Karpas-422 (cell line): Measurements from ENCODE around the gene RGS10. TPM values are rescaled to one million over a fixed set of nuclear protein-coding genes. Genes with fewer than 3 reads are reported as not detected.

ENCODE experiments used
- DNase-seq: peaks from one replicate; pipeline ENCODE4 v3.0.0-alpha.2; 2015
- H2AFZ ChIP-seq: fragments of 200-600 bp; sonication (generic); 2 replicates; pipeline ENCODE4 v1.6.1; 2014; ENCODE audit warnings: antibody characterized with exemption, low read length, mixed read lengths
- H3K27ac ChIP-seq: fragments of 200-600 bp; sonication (generic); 2 replicates; pipeline ENCODE4 v1.5.1; 2014; ENCODE audit warnings: mild to moderate bottlenecking, low read length, moderate library complexity
- H3K27me3 ChIP-seq: fragments of 200-600 bp; sonication (generic); 2 replicates; pipeline ENCODE4 v1.6.1; 2014; ENCODE audit warnings: low read length, mixed read lengths
- H3K36me3 ChIP-seq: fragments of 200-600 bp; sonication (generic); 2 replicates; pipeline ENCODE4 v1.6.1; 2014; ENCODE audit warnings: low read length, mixed read lengths; ENCODE audit not compliant: insufficient read depth
- H3K4me1 ChIP-seq: fragments of 200-600 bp; sonication (generic); 2 replicates; pipeline ENCODE4 v1.6.1; 2014; ENCODE audit warnings: mild to moderate bottlenecking, low read length, mixed read lengths
- H3K4me2 ChIP-seq: fragments of 200-600 bp; sonication (generic); 2 replicates; pipeline ENCODE4 v1.6.1; 2014; ENCODE audit warnings: low read length, low read depth, mild to moderate bottlenecking; ENCODE audit not compliant: poor library complexity, severe bottlenecking
- H3K4me3 ChIP-seq: fragments of 200-600 bp; sonication (generic); 2 replicates; pipeline ENCODE4 v1.5.1; 2014; ENCODE audit warnings: mild to moderate bottlenecking, antibody characterized with exemption, low read length, mixed read lengths
- H3K79me2 ChIP-seq: fragments of 200-600 bp; sonication (generic); 2 replicates; pipeline ENCODE4 v1.6.1; 2014; ENCODE audit warnings: mild to moderate bottlenecking, low read length, mixed read lengths
- H3K9ac ChIP-seq: fragments of 200-600 bp; sonication (generic); 2 replicates; pipeline ENCODE4 v1.6.0; 2014; ENCODE audit warnings: low read length
- H3K9me2 ChIP-seq: fragments of 200-600 bp; sonication (generic), shearing (Covaris generic); replicated peaks from 2 replicates; pipeline ENCODE4 v1.6.0; 2014; ENCODE audit warnings: mild to moderate bottlenecking, low read length, moderate library complexity; ENCODE audit not compliant: insufficient read depth
- H3K9me3 ChIP-seq: fragments of 300-700, 200-600 bp; sonication (generic); 2 replicates; pipeline ENCODE4 v1.6.1; 2014; ENCODE audit warnings: low read length, mixed read lengths
- H4K20me1 ChIP-seq: fragments of 200-600 bp; sonication (generic); 2 replicates; pipeline ENCODE4 v1.6.1; 2014; ENCODE audit warnings: mild to moderate bottlenecking, antibody characterized with exemption, low read length, low read depth; ENCODE audit not compliant: insufficient read depth
- total RNA-seq: library from RNA; depleted of rRNA; stranded (reverse); fragments of >200 nt; shearing (Covaris generic); gene quantifications from 2 replicates; pipeline ENCODE4 v1.2.3, GENCODE V29; 2014; ENCODE audit warnings: low replicate concordance

Gene RGS10
- total RNA-seq, 1 experiment from 2014 or later: 78.0 TPM

DNA sequence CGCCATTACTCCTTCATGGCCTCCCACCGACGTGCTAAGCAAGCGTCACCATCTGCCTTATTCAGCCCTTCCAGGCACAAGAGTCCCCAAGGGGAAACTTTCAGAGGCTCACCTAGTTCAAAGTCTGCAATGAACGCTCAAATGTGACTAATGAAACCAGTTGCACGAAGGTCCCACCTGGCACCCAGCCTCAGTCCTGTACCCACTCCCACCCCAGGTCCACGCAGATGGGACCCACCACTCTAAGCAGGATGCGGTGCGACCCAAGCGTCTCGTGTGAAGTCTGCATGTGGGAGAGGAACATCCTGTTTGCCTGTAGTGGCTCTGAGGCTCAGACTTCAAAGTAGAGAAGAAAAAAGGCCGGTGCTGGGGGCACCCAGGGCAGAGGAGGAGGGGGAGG lies 40.3 kb downstream of the RGS10 start:
- no peak for DNase-seq
- Histone ChIP-seq H3K4me2 (no peak overlapping the region), H2AFZ (no peak overlapping the region), H3K4me1 (no peaks in the 10 kb centered on the region), H3K79me2 (no peaks in the 10 kb centered on the region), H4K20me1 (no peaks in the 10 kb centered on the region), H3K36me3 (no peaks in the 10 kb centered on the region), H3K9ac (no peak overlapping the region), H3K9me2 (no peaks in the 10 kb centered on the region), H3K9me3 (no peaks in the 10 kb centered on the region), H3K4me3 (no peak overlapping the region), H3K27ac (no peak overlapping the region), H3K27me3 (no peaks in the 10 kb centered on the region)

DNA sequence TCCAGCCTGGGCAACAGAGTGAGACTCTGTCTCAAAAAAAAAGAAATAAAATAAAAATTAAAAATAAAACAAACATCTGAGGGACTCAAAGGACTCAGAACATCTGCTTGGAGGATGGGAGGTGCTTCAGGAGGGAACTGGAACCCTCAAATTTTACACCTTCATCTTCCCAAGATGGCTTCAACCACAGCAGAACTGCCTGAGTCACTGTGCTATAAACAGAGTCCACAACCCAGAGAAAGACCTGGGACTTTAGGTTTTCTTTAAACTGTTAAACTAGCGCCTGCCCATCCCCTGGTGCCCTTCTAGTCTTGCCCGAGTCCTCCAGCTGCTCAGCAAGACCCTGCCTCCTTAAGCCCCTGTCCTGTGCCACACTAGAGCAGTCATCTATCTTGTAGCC lies 40.8 kb downstream of the RGS10 start:
- H3K36me3 ChIP-seq: no peaks in the 10 kb centered on the region
- no peaks in the 10 kb centered on the region for H4K20me1 ChIP-seq
- no peak for DNase-seq
- H3K9me3 ChIP-seq: no peaks in the 10 kb centered on the region
- H3K4me2 ChIP-seq: no peak overlapping the region
- no peaks in the 10 kb centered on the region for H3K79me2 ChIP-seq
- H3K9ac ChIP-seq: no peak overlapping the region
- H3K27ac ChIP-seq: no peak overlapping the region
- H3K4me3 ChIP-seq: no peak overlapping the region
- H3K4me1 ChIP-seq: no peaks in the 10 kb centered on the region
- no peak overlapping the region for H2AFZ ChIP-seq
- no peaks in the 10 kb centered on the region for H3K9me2 ChIP-seq
- no peaks in the 10 kb centered on the region for H3K27me3 ChIP-seq

GRCh38 chr10:119500821-119501220 lies 41.7 kb downstream of the RGS10 start:
- DNase-seq: no peak
- Histone ChIP-seq H3K36me3 (no peaks in the 10 kb centered on the region), H3K9ac (no peak overlapping the region), H3K4me3 (no peak overlapping the region), H2AFZ (no peak overlapping the region), H3K4me1 (no peaks in the 10 kb centered on the region), H4K20me1 (no peaks in the 10 kb centered on the region), H3K79me2 (no peaks in the 10 kb centered on the region), H3K9me2 (no peaks in the 10 kb centered on the region), H3K27ac (no peak overlapping the region), H3K27me3 (no peaks in the 10 kb centered on the region), H3K9me3 (no peaks in the 10 kb centered on the region), H3K4me2 (no peak overlapping the region)

DNA sequence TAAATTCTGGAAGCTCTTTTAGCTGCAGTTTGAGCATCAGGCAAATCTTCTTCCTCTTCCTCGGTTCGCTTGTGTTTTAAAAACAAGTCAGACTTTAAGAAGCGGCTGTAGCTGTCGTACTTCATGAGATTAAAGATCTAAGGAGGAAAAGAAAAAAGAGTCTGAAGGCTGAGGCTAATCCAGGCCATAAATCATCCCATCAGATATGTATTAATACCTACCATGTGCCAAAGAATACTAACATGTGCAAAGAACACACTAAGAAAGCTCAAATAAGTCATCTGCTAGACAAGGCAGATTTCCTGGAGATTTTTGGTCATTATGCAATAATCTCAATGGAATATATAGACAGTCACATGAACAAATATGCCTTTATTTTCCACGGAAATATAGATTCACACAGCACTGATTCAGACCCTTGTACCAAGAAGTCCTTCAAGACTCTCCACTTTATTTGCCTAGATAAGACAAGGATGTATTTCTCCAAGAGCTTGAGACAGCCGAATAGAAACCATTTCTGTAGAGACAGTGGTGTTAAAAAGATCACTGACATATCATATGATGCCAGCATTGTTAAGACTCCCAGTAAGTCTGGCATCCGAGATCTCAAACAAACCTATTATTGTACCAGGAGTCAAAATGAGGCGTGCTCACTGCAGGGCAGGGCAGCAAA lies 42.3 kb downstream of the RGS10 start:
- Histone ChIP-seq H3K4me3 (no peak overlapping the region), H3K27ac (no peak overlapping the region), H3K27me3 (no peaks in the 10 kb centered on the region), H3K9ac (no peak overlapping the region), H3K36me3 (no peaks in the 10 kb centered on the region), H3K4me1 (no peaks in the 10 kb centered on the region), H3K9me2 (no peaks in the 10 kb centered on the region), H4K20me1 (no peaks in the 10 kb centered on the region), H3K9me3 (no peaks in the 10 kb centered on the region), H3K4me2 (no peak overlapping the region), H2AFZ (no peak overlapping the region), H3K79me2 (no peaks in the 10 kb centered on the region)
- no peak for DNase-seq

DNA sequence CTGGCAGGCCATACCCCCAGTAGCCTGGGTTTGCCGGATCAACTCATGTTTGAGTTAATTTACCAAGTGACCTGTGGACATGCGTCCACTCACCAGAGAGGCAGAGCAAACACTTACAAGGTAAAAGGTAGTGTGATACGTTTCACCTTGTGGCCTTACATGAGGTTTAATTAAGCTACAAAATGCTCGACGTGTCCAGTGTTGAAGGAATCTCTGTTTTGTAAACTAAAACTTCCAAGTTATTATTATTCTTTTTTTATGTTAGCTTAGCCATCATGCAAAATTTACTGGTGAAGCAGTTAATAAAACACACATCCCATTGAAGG lies 42.9 kb downstream of the RGS10 start:
- Histone ChIP-seq H3K4me3 (no peak overlapping the region), H3K36me3 (no peaks in the 10 kb centered on the region), H3K9ac (no peak overlapping the region), H4K20me1 (no peaks in the 10 kb centered on the region), H3K79me2 (no peaks in the 10 kb centered on the region), H3K9me3 (no peaks in the 10 kb centered on the region), H2AFZ (no peak overlapping the region), H3K4me1 (no peaks in the 10 kb centered on the region), H3K9me2 (no peaks in the 10 kb centered on the region), H3K27ac (no peak overlapping the region), H3K27me3 (no peaks in the 10 kb centered on the region), H3K4me2 (no peak overlapping the region)
- DNase-seq: no peak

GRCh38 chr10:119498889-119499676 lies 43.4 kb downstream of the RGS10 start:
- DNase-seq: no peak
- H3K9ac ChIP-seq: no peak overlapping the region
- no peaks in the 10 kb centered on the region for H3K79me2 ChIP-seq
- H3K9me2 ChIP-seq: no peaks in the 10 kb centered on the region
- H3K36me3 ChIP-seq: no peaks in the 10 kb centered on the region
- no peak overlapping the region for H3K27ac ChIP-seq
- H4K20me1 ChIP-seq: no peaks in the 10 kb centered on the region
- H2AFZ ChIP-seq: no peak overlapping the region
- no peaks in the 10 kb centered on the region for H3K9me3 ChIP-seq
- no peaks in the 10 kb centered on the region for H3K27me3 ChIP-seq
- no peaks in the 10 kb centered on the region for H3K4me1 ChIP-seq
- H3K4me3 ChIP-seq: no peak overlapping the region
- no peak overlapping the region for H3K4me2 ChIP-seq

- Histone ChIP-seq H4K20me1 (no peaks in the 10 kb centered on the region), H3K9ac (no peak overlapping the region), H3K36me3 (no peaks in the 10 kb centered on the region), H3K27me3 (no peaks in the 10 kb centered on the region), H3K9me2 (no peaks in the 10 kb centered on the region), H3K9me3 (no peaks in the 10 kb centered on the region), H2AFZ (no peak overlapping the region), H3K79me2 (no peaks in the 10 kb centered on the region), H3K4me1 (no peaks in the 10 kb centered on the region), H3K4me2 (no peak overlapping the region), H3K27ac (no peak overlapping the region), H3K4me3 (no peak overlapping the region)
- DNase-seq: no peak
These were observed 45.3 kb downstream of the RGS10 start for GRCh38 chr10:119497243-119497642.

DNA sequence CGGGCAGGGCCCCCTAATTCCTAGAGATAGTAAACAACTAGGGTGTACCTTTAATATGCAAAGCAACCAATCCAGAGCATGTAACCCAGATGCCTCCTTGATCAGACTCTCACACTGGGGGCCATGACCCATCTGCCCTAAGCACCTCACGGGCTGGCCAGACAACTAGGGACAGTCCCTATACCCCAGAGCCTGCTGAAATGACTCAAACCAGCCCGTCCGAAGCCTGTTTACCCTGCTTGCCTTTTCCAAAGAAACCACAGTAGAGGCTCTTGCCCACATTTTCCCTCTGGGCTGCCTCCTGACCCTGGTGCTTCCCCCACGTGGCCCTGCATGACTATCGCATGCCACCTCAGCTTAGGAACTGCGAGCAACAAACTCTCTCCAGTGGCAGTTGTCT lies 46.2 kb downstream of the RGS10 start:
- no peak for DNase-seq
- Histone ChIP-seq H3K36me3 (no peaks in the 10 kb centered on the region), H3K4me2 (no peak overlapping the region), H3K79me2 (no peaks in the 10 kb centered on the region), H3K4me3 (no peak overlapping the region), H3K27ac (no peak overlapping the region), H3K9me3 (no peaks in the 10 kb centered on the region), H3K4me1 (no peaks in the 10 kb centered on the region), H3K9me2 (no peaks in the 10 kb centered on the region), H2AFZ (no peak overlapping the region), H4K20me1 (no peaks in the 10 kb centered on the region), H3K27me3 (no peaks in the 10 kb centered on the region), H3K9ac (no peak overlapping the region)
